ENCODE data around the gene TEX261. TPM values are rescaled to one million over a fixed set of nuclear protein-coding genes. Genes with fewer than 3 reads are reported as not detected.

Gene TEX261
- total RNA-seq, 1 donor from 2014 or later = 50.0 TPM

- Mint-ChIP-seq H3K27me3 (peaks cover 53% of the 10 kb centered on the region), H3K9me3 (no peaks in the 10 kb centered on the region), H3K27ac (no peak overlapping the region), H3K4me3 (no peak overlapping the region), H3K36me3 (no peaks in the 10 kb centered on the region), H3K4me1 (ENCODE audit: unreplicated experiment) (peaks cover 19% of the 10 kb centered on the region)
- DNase-seq (ENCODE audit: extremely low spot score, unreplicated experiment) = peak; percentile 67
- TF ChIP-seq CTCF (conservative IDR thresholded peaks at IDR 0.05) = peak; percentile 89
These were observed 47.7 kb downstream of the TEX261 start for GRCh38 chr2:70946832-70947442.

- no peak for DNase-seq (ENCODE audit: extremely low spot score, unreplicated experiment)
- H3K27ac Mint-ChIP-seq = no peak overlapping the region
- H3K27me3 Mint-ChIP-seq = peaks cover 53% of the 10 kb centered on the region
- no peaks in the 10 kb centered on the region for H3K36me3 Mint-ChIP-seq
- TF ChIP-seq CTCF (conservative IDR thresholded peaks at IDR 0.05) = no peak
- H3K4me3 Mint-ChIP-seq = no peak overlapping the region
- H3K9me3 Mint-ChIP-seq = no peaks in the 10 kb centered on the region
- H3K4me1 Mint-ChIP-seq (ENCODE audit: unreplicated experiment) = peaks cover 25% of the 10 kb centered on the region
These were observed 50.5 kb downstream of the TEX261 start for GRCh38 chr2:70944111-70944690.

- no peak for TF ChIP-seq CTCF (conservative IDR thresholded peaks at IDR 0.05)
- Mint-ChIP-seq H3K27ac (no peak overlapping the region), H3K9me3 (no peaks in the 10 kb centered on the region), H3K4me3 (no peak overlapping the region), H3K27me3 (peaks cover 51% of the 10 kb centered on the region), H3K36me3 (no peaks in the 10 kb centered on the region), H3K4me1 (ENCODE audit: unreplicated experiment) (peaks cover 23% of the 10 kb centered on the region)
- DNase-seq (ENCODE audit: extremely low spot score, unreplicated experiment) = peak; percentile 61
These were observed 51.3 kb downstream of the TEX261 start for GRCh38 chr2:70943205-70943871.

- H3K27me3 Mint-ChIP-seq = peaks cover 45% of the 10 kb centered on the region
- no peaks in the 10 kb centered on the region for H3K9me3 Mint-ChIP-seq
- TF ChIP-seq CTCF (conservative IDR thresholded peaks at IDR 0.05) = no peak
- H3K4me3 Mint-ChIP-seq = no peak overlapping the region
- no peak for DNase-seq (ENCODE audit: extremely low spot score, unreplicated experiment)
- H3K4me1 Mint-ChIP-seq (ENCODE audit: unreplicated experiment) = peaks cover 19% of the 10 kb centered on the region
- no peak overlapping the region for H3K27ac Mint-ChIP-seq
- H3K36me3 Mint-ChIP-seq = no peaks in the 10 kb centered on the region
These were observed 52.1 kb downstream of the TEX261 start for GRCh38 chr2:70942396-70943204.

- no peaks in the 10 kb centered on the region for H3K9me3 Mint-ChIP-seq
- TF ChIP-seq CTCF (conservative IDR thresholded peaks at IDR 0.05) = no peak
- H3K4me3 Mint-ChIP-seq = no peak overlapping the region
- no peak overlapping the region for H3K27ac Mint-ChIP-seq
- H3K36me3 Mint-ChIP-seq = no peaks in the 10 kb centered on the region
- peaks cover 36% of the 10 kb centered on the region for H3K27me3 Mint-ChIP-seq
- DNase-seq (ENCODE audit: extremely low spot score, unreplicated experiment) = no peak
- H3K4me1 Mint-ChIP-seq (ENCODE audit: unreplicated experiment) = peaks cover 19% of the 10 kb centered on the region
These were observed 53.0 kb downstream of the TEX261 start for GRCh38 chr2:70941701-70942100.

Data from type B pancreatic cell (in vitro differentiated cells).